VCaP (cell line): Measurements from ENCODE around the gene SLC19A1.

Experiments
- H3K27ac ChIP-seq: fragments of 450-650 bp; 2 replicates; pipeline ENCODE4 v1.5.1; 2017
- TF ChIP-seq, protein P1 (sequence below): fragments of 450-650 bp; conservative IDR thresholded peaks from 2 replicates; pipeline ENCODE4 v1.5.1; 2017; ENCODE audit warnings: mild to moderate bottlenecking, moderate library complexity

SLC19A1 gene

GRCh38 chr21:45560106-45561021, 18.1 kb upstream of the SLC19A1 start:
- H3K27ac ChIP-seq = no peak overlapping the region
- TF ChIP-seq, protein P1, sequence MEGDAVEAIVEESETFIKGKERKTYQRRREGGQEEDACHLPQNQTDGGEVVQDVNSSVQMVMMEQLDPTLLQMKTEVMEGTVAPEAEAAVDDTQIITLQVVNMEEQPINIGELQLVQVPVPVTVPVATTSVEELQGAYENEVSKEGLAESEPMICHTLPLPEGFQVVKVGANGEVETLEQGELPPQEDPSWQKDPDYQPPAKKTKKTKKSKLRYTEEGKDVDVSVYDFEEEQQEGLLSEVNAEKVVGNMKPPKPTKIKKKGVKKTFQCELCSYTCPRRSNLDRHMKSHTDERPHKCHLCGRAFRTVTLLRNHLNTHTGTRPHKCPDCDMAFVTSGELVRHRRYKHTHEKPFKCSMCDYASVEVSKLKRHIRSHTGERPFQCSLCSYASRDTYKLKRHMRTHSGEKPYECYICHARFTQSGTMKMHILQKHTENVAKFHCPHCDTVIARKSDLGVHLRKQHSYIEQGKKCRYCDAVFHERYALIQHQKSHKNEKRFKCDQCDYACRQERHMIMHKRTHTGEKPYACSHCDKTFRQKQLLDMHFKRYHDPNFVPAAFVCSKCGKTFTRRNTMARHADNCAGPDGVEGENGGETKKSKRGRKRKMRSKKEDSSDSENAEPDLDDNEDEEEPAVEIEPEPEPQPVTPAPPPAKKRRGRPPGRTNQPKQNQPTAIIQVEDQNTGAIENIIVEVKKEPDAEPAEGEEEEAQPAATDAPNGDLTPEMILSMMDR = no peak

DNA sequence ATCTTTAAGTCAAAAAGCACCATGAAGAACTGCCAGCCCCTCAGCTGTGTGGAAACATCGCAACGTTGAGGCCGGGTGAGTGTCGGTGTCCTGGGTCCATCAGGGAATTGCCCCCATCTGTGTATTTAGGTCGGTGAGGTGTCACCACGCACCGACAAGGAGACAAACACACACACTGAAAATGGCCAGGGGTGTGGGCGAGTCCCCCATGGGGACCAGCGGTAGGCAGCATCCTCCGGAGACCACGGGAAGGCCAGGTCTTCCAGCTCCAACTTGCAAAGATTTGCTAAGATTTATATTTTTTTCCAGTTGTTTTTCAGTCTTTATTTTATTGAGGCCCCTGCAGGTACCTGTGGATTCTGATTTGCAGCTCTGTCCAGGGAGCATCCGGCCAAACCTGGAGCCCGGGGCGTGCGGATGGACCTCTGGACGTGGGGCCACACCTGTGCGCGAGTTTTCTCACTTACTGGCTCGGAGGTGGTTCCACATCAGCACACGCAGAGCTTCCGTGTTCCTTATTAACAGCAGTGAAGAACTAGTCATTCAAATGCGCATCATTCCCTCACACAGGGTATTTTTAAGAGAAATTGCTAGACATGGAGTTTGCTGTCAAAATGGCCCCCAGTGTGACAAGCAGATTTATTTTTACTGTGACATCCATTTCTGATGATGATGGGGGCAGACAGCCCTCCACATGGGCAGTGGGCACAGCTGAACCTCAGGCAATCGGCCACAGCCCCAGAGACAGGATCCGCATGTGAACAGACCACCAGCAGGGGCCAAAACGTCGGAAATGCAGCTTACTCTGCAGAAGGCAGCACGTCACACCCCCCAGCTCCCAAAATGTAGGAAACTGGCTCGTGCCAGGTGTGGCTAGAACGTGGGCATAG, 17.2 kb upstream of the SLC19A1 start:
- no peak overlapping the region for H3K27ac ChIP-seq
- TF ChIP-seq, protein P1 = no peak

DNA sequence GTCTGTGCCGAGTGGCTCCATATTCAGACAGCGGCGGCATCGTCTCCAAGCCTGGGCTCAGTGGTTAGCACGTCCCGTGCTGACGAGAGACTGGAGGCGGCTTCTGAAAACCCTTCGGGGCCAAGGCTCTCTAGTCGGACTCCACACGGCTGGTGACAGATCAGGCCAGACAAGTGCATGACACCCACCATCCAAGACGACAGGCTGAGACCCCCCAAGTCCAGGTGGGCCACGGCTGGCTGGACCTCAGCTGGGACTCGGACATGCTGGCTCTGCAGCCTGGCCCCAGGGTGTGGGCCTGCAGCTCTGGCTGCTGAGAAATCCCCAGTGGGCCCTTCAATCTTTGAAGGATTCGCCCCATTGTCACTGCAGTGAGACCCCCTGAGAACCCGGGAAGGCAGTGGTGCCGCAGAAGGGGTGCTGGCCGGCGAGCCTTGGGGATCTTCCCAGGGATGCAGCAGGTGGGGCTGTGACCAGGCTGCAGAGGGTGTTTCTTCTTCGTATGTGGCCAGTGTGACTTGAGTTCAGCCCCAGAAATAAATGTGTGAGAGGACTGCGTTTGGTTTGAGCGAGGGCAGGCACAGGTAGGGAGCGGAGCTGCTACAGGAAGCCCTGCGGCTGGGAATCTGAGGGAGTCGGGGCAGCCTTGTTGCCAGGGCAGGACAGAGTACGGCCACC, 15.9 kb upstream of the SLC19A1 start:
- TF ChIP-seq, protein P1 = no peak
- no peak overlapping the region for H3K27ac ChIP-seq

- TF ChIP-seq, protein P1 = no peak
- no peak overlapping the region; the same call in 1 of the 2 replicates for H3K27ac ChIP-seq
Measured at GRCh38 chr21:45557616-45558043, 15.4 kb upstream of the SLC19A1 start.

DNA sequence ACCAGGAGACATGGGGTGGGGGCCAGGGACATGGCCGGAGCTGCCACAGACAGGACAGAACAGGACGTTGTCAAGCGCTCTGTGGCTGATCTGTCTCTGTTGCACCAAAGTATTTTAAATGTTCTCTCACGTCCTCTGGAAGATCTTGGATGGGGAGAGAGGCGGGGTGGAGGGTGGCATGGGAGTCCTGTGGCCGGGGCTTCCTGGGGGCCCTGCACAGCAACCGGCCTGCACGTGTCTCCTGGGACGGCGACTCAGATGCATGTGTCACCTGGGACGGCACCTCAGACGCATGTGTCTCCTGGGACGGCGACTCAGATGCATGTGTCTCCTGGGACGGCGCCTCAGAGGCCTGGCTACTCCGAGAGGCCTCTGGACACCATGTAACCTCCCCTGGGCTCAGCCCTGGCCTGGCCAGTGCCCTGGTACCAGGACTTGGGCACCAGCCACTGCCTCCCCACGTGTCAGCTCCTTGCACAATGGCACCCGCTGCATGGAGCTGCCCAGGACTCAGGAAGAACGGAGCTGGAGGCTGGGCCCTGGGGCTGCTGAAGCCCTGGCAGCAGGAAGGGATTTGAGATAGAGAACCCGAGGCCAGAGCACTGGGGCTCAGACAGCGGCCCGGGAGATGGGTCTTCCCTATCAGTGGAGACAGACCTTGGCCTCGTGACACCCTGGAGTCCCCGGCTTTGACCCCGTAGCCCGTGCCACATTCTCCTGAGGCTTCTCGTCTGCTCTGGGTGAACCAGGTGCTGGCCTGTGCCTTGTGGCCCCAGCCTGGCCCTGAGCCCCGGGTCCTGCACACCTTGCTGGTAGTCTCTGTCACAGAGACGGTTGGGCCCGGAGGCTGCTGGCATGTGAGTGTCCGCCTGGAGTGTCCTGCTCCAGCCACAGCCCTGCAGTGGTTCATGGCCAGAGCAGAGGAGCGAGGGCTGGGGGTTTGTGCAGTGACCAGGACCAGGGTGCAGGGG, 14.7 kb upstream of the SLC19A1 start:
- TF ChIP-seq, protein P1 = no peak
- H3K27ac ChIP-seq = peak overlapping the region; percentile 98

DNA sequence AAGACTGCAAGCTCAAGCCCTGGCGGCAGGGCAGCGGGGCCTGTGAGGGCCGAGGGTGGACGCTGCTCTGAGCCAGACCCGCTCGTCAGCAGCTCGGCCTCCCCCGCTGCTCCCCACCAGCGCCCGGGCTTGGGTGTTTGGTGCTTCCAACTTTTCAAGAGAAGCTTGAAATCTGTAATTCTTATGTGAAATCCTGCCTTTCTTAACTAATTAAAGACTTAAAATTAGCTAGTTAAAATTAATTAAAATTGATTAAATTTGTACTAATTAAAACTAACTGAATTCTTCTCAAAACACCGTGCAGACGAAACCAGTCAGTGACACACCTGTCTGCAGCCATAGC, 14.0 kb upstream of the SLC19A1 start:
- H3K27ac ChIP-seq = peak overlapping the region; percentile 98
- TF ChIP-seq, protein P1 = peak; percentile 72
